GM21786 (cell line): ENCODE results near the gene PTCD2.

Experiments
- ATAC-seq: cut with Tn5 transposase; IDR thresholded peaks from one replicate; pipeline ENCODE4 v1.9.1; 2021; ENCODE audit not compliant: unreplicated experiment

PTCD2 gene

GRCh38 chr5:72410688-72411295 lies 90.6 kb downstream of the PTCD2 start:
- ATAC-seq, result no peak

- ATAC-seq, result no peak
Measured at GRCh38 chr5:72412283-72413055, 92.3 kb downstream of the PTCD2 start.

GRCh38 chr5:72415616-72416325 lies 95.6 kb downstream of the PTCD2 start:
- no peak for ATAC-seq

- ATAC-seq, result no peak
Measured at GRCh38 chr5:72417333-72418062, 97.3 kb downstream of the PTCD2 start.
